Ramos (cell line): Measurements from ENCODE around the gene COL27A1.
"Not testable (repeated sequence)": the region's sequence is repeated elsewhere in the genome, so short reads cannot be mapped to it uniquely, and the experiment has no call there.

ENCODE experiments used
- in situ Hi-C: fragments of 300-500 bp; cut with MboI; formaldehyde crosslinking; loops from one replicate; pipeline ENCODE4 v1.14.3; 2022; ENCODE audit warnings: low sequenced_read_pairs; ENCODE audit not compliant: unreplicated experiment

Gene COL27A1

GRCh38 chr9:114121227-114122135 is 33.9 kb upstream of the COL27A1 start:
- in situ Hi-C loops: loop anchor here (25.0 kb wide), 1 partner anchor 166 kb away; no protein-coding TSS in a partner anchor

- in situ Hi-C loops: loop anchor here (25.0 kb wide), 1 partner anchor 165 kb away; no protein-coding TSS in a partner anchor
These were observed 33.0 kb upstream of the COL27A1 start for GRCh38 chr9:114122136-114123027.

DNA sequence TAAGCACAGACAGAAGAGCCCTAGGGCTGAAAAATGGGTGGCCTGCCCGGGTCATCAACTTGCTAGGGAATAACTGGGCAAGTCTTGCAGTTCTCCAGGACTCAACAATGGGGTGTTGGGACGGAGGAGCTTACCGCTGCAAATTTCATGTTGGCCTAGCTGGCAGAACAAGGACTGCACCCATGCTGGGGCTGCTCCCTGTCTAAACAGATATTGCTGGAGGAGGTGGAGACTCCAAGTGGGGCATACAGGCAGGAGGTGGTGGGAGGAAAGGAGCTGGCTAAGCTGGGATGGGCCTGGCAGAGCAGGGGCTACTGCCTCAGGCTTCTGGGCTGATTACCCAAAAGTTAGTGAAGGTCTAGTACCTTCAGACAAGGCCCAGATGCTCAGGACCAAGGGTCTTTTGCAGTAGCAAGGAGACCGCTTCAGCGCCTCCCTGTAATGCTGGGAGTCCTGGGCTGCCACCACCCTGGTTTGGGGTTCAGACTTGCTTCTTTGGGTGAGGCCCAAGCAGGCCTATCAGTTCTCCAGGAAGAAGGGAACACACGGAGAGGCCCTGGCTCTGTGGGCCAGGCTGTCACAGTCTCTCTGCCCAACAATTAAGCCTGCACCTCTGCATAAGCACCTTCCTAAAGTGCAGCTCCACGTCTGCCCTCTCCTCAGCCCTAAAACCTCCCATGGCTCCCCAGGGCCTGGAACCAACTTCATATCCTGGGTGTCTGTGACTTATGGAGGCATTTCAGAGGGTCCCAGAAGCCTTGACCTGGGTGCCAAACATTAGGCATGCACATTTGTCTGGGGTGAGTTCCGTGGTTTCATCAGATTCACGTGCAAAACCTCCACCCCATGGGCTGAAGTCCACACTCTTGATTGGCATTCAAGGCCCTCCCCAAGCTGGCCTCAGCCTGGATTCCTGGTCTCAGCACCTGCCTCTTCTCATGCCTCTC is 32.0 kb upstream of the COL27A1 start:
- in situ Hi-C loops: loop anchor here (25.0 kb wide), 1 partner anchor 164 kb away; no protein-coding TSS in a partner anchor

GRCh38 chr9:114124138-114124537 is 31.2 kb upstream of the COL27A1 start:
- in situ Hi-C loops: loop anchor here (25.0 kb wide), 1 partner anchor 163 kb away; no protein-coding TSS in a partner anchor

DNA sequence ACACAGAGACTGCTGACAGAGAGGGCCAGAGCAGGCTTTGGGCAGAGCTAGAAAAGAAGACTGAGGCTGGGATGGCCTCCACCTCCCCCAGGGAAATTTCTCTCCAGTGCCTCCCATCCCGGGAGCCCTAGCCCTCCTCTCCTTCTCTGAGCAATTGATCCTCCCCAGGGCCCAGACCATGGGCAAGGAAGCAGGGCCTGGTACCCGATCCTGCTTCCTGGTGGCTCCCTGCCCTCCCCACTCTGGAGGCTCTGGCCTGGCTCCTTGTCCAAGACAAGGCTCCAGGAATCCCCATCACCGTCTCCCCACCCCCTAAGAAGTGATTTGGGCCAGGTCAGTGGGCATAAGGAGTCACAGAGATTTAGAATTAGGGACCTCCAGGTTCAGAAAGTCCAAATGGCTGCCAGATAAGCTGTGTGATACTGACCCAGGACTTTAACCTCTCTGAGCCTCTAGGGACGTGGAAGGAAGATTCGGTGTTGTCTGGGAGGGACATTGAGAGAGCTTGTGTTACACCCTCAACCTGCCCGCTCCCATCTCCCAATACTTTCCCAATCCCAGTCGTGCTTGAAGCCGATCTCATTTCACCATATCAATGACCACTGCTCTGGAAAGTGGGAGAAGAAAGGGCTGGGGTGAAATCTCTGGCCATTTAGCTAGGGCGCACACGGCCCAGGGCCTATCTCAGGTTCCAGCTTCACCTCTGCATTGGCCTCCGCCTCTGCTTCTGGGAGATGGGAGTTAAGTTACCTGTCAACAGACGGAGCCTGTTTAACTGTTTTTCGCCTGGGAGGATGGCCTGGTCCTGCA is 30.5 kb upstream of the COL27A1 start:
- in situ Hi-C loops: loop anchor here (25.0 kb wide), 1 partner anchor 162 kb away; no protein-coding TSS in a partner anchor

GRCh38 chr9:114125476-114126013 is 29.8 kb upstream of the COL27A1 start:
- in situ Hi-C loops: no loop called here

- in situ Hi-C loops: no loop called here
These were observed 28.9 kb upstream of the COL27A1 start for GRCh38 chr9:114126247-114127060.

DNA sequence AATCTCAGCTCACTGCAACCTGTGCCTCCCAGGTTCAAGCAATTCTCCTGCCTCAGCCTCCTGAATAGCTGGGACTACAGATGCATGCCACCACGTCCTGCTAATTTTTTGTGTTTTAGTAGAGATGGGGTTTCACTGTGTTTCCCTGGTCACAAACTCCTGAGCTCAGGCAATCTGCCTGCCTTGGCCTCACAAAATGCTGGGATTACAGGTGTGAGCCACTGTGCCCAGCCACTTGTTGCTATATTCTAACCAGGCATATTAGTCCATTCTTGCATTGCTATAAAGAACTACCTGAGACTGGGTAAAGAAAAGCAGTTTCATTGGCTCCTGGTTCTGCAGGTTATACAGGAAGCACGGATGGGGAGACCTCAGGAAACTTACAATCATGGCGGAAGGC is 26.6 kb upstream of the COL27A1 start:
- in situ Hi-C loops: not testable (repeated sequence)

GRCh38 chr9:114130141-114130540 is 25.2 kb upstream of the COL27A1 start:
- in situ Hi-C loops: no loop called here

- in situ Hi-C loops: no loop called here
These were observed 24.6 kb upstream of the COL27A1 start for GRCh38 chr9:114130624-114131277.

GRCh38 chr9:114131808-114132549 is 23.4 kb upstream of the COL27A1 start:
- in situ Hi-C loops: no loop called here

- in situ Hi-C loops: no loop called here
These were observed 22.8 kb upstream of the COL27A1 start for GRCh38 chr9:114132550-114132918.

DNA sequence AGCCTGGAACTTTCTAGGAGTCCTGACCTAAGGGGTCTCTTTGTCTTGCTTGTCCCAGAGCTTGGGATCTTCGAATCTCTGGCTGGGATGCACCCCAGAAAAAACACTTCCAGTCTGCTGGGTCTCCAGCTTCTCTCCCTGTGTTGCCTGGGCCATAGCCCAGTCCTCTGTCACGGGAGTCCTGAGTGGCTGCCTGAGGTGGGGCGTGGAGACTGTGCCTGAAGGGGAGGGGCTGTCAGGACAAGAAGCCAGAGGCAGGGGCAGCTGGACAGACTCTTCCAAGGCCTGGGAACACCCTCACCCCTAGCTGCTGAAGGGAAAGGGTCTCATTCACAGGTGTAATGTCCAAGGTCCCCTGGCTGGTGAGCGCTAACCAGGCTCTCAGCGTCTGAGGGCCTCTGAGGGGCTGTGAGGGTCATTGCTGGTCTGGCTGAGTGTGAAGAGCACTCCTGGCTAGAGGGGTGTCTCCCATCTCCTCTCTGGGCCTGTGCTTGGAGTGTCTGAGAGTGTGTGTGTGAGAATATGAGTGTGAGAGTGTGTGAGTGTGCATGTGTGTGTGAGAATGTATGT is 20.4 kb upstream of the COL27A1 start:
- in situ Hi-C loops: no loop called here

GRCh38 chr9:114137831-114138230 is 17.5 kb upstream of the COL27A1 start:
- in situ Hi-C loops: no loop called here

- in situ Hi-C loops: no loop called here
These were observed 16.8 kb upstream of the COL27A1 start for GRCh38 chr9:114138552-114138971.

- in situ Hi-C loops: no loop called here
These were observed 16.3 kb upstream of the COL27A1 start for GRCh38 chr9:114139071-114139470.
